OCI-LY3 (cell line): Measurements from ENCODE around the gene MMRN2.

Source experiments
- CTCF ChIP-seq: fragments of 200-600, 300-600 bp; sonication (generic); IDR thresholded peaks from 2 replicates; pipeline ENCODE4 v1.5.1; 2014; ENCODE audit warnings: antibody characterized with exemption, low read length, low read depth
- EZH2phosphoT487 ChIP-seq: fragments of 200-600 bp; shearing (Covaris generic); IDR thresholded peaks from 2 replicates; pipeline ENCODE4 v1.6.1; 2018; ENCODE audit warnings: antibody characterized with exemption, mixed run types, low read depth

DNA sequence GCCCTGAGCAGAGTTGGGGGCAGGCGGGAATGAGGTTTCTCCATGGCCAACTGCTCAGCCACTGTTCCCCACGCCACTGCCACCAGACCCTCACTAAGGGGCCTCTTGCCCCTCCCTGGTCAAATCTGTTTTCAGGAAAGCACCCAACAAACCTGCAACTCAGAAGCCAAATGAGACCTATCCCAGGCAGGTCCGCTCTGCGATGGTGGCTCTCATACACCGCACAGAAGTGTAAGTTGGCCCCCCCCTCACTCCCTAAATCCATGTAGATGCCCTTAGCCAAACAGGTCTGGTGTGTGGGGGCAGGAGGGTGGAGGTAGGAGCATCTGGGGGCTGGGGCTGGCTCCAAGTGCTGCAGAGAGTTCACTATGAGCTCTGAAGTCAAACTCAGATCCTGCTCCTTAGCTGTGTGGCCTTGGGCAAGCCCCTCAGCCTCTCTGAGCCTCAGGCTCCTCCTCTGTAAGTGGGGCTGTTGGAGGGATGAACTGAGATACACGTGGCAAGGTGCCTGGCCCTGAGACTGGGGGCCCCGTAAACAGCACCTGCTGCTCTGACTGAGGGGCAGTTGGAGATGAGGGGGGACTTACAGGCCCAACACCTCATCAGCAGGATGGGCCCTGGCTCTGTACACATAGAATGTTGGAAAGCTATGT is 1.1 kb downstream of the MMRN2 start:
- TF ChIP-seq CTCF (no peak), EZH2phosphoT487 (no peak)
